Peyer's patch (tissue), 4 donors: ENCODE measurements around the gene GJD2. TPM values are rescaled to one million over a fixed set of nuclear protein-coding genes. Genes with fewer than 3 reads are reported as not detected.

Source experiments
- DNase-seq, 3 donors: peaks; one replicate each; pipeline ENCODE4 v3.0.0-alpha.2; 2017 to 2019
- H3K27ac ChIP-seq, 4 donors: fragments of 200-600 bp; sonication (generic); one replicate each; pipeline ENCODE4 v1.5.1; 2016 to 2019
- H3K27me3 ChIP-seq, 2 donors: fragments of 200-600 bp; sonication (generic); one replicate each; pipeline ENCODE4 v1.5.1; 2019
- H3K36me3 ChIP-seq, 3 donors: fragments of 200-600 bp; sonication (generic); one replicate each; pipeline ENCODE4 v1.5.1; 2016 to 2019
- H3K4me1 ChIP-seq, 4 donors: fragments of 200-600 bp; sonication (generic); one replicate each; pipeline ENCODE4 v1.5.1; 2016 to 2019
- H3K4me3 ChIP-seq, 4 donors: fragments of 200-600 bp; sonication (generic); 1 replicate in 3 of 4; 2 replicates in 1 of 4; pipeline ENCODE4 v1.5.1; 2016 to 2019; ENCODE audit warnings: mild to moderate bottlenecking in 1 of 4
- H3K9me3 ChIP-seq, 4 donors: fragments of 200-600 bp; sonication (generic); one replicate each; pipeline ENCODE4 v1.5.1; 2016 to 2019; ENCODE audit warnings: mild to moderate bottlenecking in 1 of 4
- CTCF ChIP-seq, 6 experiments: fragments of 450-650 bp in 4 of 6; fragments of 200-600 bp in 2 of 6; sonication (generic) in 1 of 6; IDR thresholded peaks; one replicate each; pipeline ENCODE4 v1.5.1; 2017 to 2019; ENCODE audit warnings: antibody characterized with exemption in 6 of 6, mild to moderate bottlenecking in 3 of 6, moderate library complexity in 1 of 6
- POLR2A ChIP-seq, 2 donors: fragments of 450-650 bp; IDR thresholded peaks; one replicate each; pipeline ENCODE4 v1.5.1; 2017; ENCODE audit warnings: antibody characterized with exemption in 2 of 2, mild to moderate bottlenecking in 2 of 2, moderate library complexity in 2 of 2
- total RNA-seq, 4 donors: library from RNA; depleted of rRNA; stranded (reverse); fragments of >200 nt; gene quantifications; one replicate each; pipeline ENCODE4 v1.1.0, GENCODE V29; 2016

The GJD2 gene
- total RNA-seq, 4 donors from 2014 or later = not detected

- H3K27me3 ChIP-seq = no peaks in the 10 kb centered on the region
- no peaks in the 10 kb centered on the region for H3K9me3 ChIP-seq
- TF ChIP-seq POLR2A (IDR thresholded peaks at IDR 0.05) = no peak
- TF ChIP-seq CTCF (IDR thresholded peaks at IDR 0.05) = no peak
- H3K36me3 ChIP-seq = no peaks in the 10 kb centered on the region
- H3K27ac ChIP-seq = no peak overlapping the region
- no peaks in the 10 kb centered on the region for H3K4me1 ChIP-seq
- no peak overlapping the region for H3K4me3 ChIP-seq
- no peak for DNase-seq
These were observed 41.2 kb downstream of the GJD2 start for GRCh38 chr15:34713635-34714034.

- DNase-seq = no peak
- Histone ChIP-seq H3K36me3 (no peaks in the 10 kb centered on the region), H3K27me3 (no peaks in the 10 kb centered on the region), H3K9me3 (no peaks in the 10 kb centered on the region), H3K27ac (no peak overlapping the region), H3K4me1 (no peaks in the 10 kb centered on the region), H3K4me3 (no peak overlapping the region)
- TF ChIP-seq CTCF (IDR thresholded peaks at IDR 0.05) = no peak
- no peak for TF ChIP-seq POLR2A (IDR thresholded peaks at IDR 0.05)
These were observed 44.9 kb downstream of the GJD2 start for GRCh38 chr15:34709866-34710265.

GRCh38 chr15:34708422-34708821 is 46.4 kb downstream of the GJD2 start:
- DNase-seq = no peak
- no peaks in the 10 kb centered on the region for H3K36me3 ChIP-seq

GRCh38 chr15:34701536-34701935 is 53.3 kb downstream of the GJD2 start:
- H3K27ac ChIP-seq = no peak overlapping the region
- H3K36me3 ChIP-seq = no peaks in the 10 kb centered on the region
- no peak overlapping the region for H3K4me3 ChIP-seq
- TF ChIP-seq POLR2A (IDR thresholded peaks at IDR 0.05) (no peak), CTCF (IDR thresholded peaks at IDR 0.05) (no peak)
- no peaks in the 10 kb centered on the region for H3K9me3 ChIP-seq
- DNase-seq = no peak
- no peaks in the 10 kb centered on the region for H3K4me1 ChIP-seq
- no peaks in the 10 kb centered on the region for H3K27me3 ChIP-seq

More at GRCh38 chr15:34708422-34708821, 46.4 kb downstream of the GJD2 start:
- H3K27me3 ChIP-seq = no peaks in the 10 kb centered on the region
- no peaks in the 10 kb centered on the region for H3K9me3 ChIP-seq
- H3K4me3 ChIP-seq = no peak overlapping the region
- TF ChIP-seq CTCF (IDR thresholded peaks at IDR 0.05) = peak in 4 of 6 experiments; percentile 20 to 50 (median 38)
- no peak for TF ChIP-seq POLR2A (IDR thresholded peaks at IDR 0.05)
- H3K27ac ChIP-seq = no peak overlapping the region
- no peaks in the 10 kb centered on the region for H3K4me1 ChIP-seq

Other genes starting within 250 kb of the GJD2 start
- gene GOLGA8B, start 171.3 kb downstream of the GJD2 start, total RNA-seq = 100 to 1,000 TPM; 152 to 781 (median 264) TPM
- gene ACTC1, start 40.6 kb upstream of the GJD2 start, total RNA-seq = not detected
- 10 to 100 TPM; 21.1 to 35.5 (median 28.1) TPM for gene AQR, start 214.7 kb upstream of the GJD2 start, total RNA-seq
- 10 to 100 TPM; 11.5 to 23.9 (median 16.5) TPM for gene ZNF770, start 233.3 kb upstream of the GJD2 start, total RNA-seq